Lower lobe of right lung (tissue), 2 donors: ENCODE data around the gene TFPI. TPM values are rescaled to one million over a fixed set of nuclear protein-coding genes. Genes with fewer than 3 reads are reported as not detected.

Source experiments
- ATAC-seq, 2 donors: fragments of 200-7000 bp; cut with Tn5 transposase; one replicate each; pipeline ENCODE4 v1.9.1; 2020 to 2022; ENCODE audit warnings: mild to moderate bottlenecking in 2 of 2, moderate library complexity in 2 of 2
- DNase-seq: peaks from one replicate; pipeline ENCODE4 v3.0.0-alpha.2; 2020
- H3K27ac ChIP-seq: fragments of 200-600 bp; one replicate; pipeline ENCODE4 v1.8.0; 2022
- H3K27me3 ChIP-seq: fragments of 200-600 bp; one replicate; pipeline ENCODE4 v1.8.0; 2022; ENCODE audit warnings: low read depth
- H3K36me3 ChIP-seq: fragments of 200-600 bp; one replicate; pipeline ENCODE4 v1.8.0; 2022; ENCODE audit warnings: mild to moderate bottlenecking
- H3K4me1 ChIP-seq: fragments of 200-600 bp; one replicate; pipeline ENCODE4 v1.8.0; 2022
- H3K4me3 ChIP-seq: fragments of 200-600 bp; one replicate; pipeline ENCODE4 v1.8.0; 2022; ENCODE audit warnings: mild to moderate bottlenecking
- H3K9me3 ChIP-seq: fragments of 200-600 bp; one replicate; pipeline ENCODE4 v1.8.0; 2022
- intact Hi-C: fragments of 100-400 bp; cut with DNase I; formaldehyde crosslinking; loops from one replicate; pipeline ENCODE4 v1.11.0; 2022
- total RNA-seq: library from RNA; stranded (reverse); fragmentation: NEBNext Ultra II Directional; extraction: Animal tissue kit (Norgen Biotek cat#: 25700); gene quantifications from one replicate; pipeline ENCODE4 v1.2.1, GENCODE V29; 2021
- TF ChIP-seq, protein P1 (sequence below): fragments of 200-600 bp; IDR thresholded peaks from one replicate; pipeline ENCODE4 v1.8.0; 2022; ENCODE audit warnings: antibody characterized with exemption, mild to moderate bottlenecking
- donor health status: DM: no; HTN: yes; CAD: no; lungs with severe emphysema.

Gene TFPI
- total RNA-seq, 1 donor from 2014 or later, result 311 TPM

DNA sequence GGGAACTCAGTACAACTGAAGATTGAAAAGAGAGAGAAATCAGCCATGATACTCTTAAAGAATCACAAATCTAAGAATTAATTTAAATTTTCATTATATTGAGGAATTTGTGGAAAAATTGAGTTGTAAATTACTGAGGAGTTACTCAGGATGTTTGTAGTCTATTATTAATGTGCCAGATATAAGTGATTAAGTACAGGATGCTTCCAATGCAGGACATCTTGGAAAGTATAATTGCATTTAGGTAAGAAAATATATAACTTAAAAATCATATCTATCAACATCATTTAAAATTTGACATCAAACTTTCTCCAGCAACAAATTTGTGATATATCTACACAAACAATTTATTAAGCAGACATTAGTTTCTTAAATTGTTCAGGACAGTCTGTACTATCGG is 107.5 kb downstream of the TFPI start:
- Histone ChIP-seq H3K4me1 (no peaks in the 10 kb centered on the region), H3K9me3 (no peaks in the 10 kb centered on the region), H3K27me3 (no peaks in the 10 kb centered on the region), H3K36me3 (no peaks in the 10 kb centered on the region), H3K4me3 (peak overlapping the region; percentile 51), H3K27ac (peak overlapping the region; percentile 56)
- DNase-seq (no peak), ATAC-seq (no peak)
- intact Hi-C loops, result no loop called here
- TF ChIP-seq, protein P1, sequence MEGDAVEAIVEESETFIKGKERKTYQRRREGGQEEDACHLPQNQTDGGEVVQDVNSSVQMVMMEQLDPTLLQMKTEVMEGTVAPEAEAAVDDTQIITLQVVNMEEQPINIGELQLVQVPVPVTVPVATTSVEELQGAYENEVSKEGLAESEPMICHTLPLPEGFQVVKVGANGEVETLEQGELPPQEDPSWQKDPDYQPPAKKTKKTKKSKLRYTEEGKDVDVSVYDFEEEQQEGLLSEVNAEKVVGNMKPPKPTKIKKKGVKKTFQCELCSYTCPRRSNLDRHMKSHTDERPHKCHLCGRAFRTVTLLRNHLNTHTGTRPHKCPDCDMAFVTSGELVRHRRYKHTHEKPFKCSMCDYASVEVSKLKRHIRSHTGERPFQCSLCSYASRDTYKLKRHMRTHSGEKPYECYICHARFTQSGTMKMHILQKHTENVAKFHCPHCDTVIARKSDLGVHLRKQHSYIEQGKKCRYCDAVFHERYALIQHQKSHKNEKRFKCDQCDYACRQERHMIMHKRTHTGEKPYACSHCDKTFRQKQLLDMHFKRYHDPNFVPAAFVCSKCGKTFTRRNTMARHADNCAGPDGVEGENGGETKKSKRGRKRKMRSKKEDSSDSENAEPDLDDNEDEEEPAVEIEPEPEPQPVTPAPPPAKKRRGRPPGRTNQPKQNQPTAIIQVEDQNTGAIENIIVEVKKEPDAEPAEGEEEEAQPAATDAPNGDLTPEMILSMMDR, result no peak

DNA sequence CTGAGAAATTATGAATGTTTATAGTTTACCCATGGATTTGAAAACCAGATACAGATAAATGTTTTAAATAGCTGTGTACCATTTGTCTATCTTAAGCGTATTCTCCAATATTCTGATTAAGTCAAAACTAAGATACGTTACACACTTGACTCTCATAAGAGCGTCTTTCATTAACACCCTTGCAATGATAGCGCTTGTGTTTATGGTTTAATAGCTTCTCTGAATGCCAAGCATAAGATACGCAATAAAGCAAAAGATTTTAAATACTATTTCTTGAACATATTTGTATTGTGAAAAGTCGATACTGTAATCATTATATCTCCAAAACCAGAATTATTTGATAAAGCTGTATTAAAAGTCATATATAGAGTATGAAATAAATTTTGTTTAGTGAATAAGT is 109.2 kb downstream of the TFPI start:
- intact Hi-C loops, result no loop called here
- no peaks in the 10 kb centered on the region for H3K27me3 ChIP-seq
- H3K9me3 ChIP-seq, result no peaks in the 10 kb centered on the region
- no peaks in the 10 kb centered on the region for H3K36me3 ChIP-seq
- DNase-seq (no peak), ATAC-seq (no peak)
- TF ChIP-seq, protein P1, result no peak
- no peaks in the 10 kb centered on the region for H3K4me1 ChIP-seq
- H3K4me3 ChIP-seq, result peak overlapping the region; percentile 51
- H3K27ac ChIP-seq, result peak overlapping the region; percentile 56

- Histone ChIP-seq H3K27ac (no peak overlapping the region), H3K4me3 (peak overlapping the region; percentile 51), H3K4me1 (no peaks in the 10 kb centered on the region), H3K27me3 (no peaks in the 10 kb centered on the region), H3K36me3 (no peaks in the 10 kb centered on the region), H3K9me3 (no peaks in the 10 kb centered on the region)
- TF ChIP-seq, protein P1, result no peak
- no peak for ATAC-seq
- no peak for DNase-seq
- intact Hi-C loops, result no loop called here
These were observed 111.5 kb downstream of the TFPI start for GRCh38 chr2:187442778-187443177.

DNA sequence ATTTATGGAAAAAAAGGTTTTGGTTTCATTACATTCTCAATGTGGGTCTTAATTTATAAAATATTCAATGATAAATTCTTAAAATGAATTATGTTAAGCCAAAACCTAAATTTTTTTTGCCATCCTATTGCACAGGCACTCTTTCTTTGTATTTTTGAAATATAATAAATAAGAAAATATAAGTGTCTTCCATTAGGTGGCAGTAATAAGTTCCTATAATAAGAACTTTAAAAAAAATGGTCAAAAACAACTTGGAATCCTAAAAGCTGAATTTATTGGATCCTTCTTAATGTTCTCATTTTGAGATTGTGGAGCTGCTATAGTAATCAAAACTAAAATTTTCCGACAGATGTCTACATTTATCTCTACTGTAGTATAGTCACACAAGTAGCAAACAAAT is 111.9 kb downstream of the TFPI start:
- H3K4me3 ChIP-seq, result peak overlapping the region; percentile 51
- no peaks in the 10 kb centered on the region for H3K27me3 ChIP-seq
- ATAC-seq (no peak), DNase-seq (no peak)
- intact Hi-C loops, result no loop called here
- no peaks in the 10 kb centered on the region for H3K9me3 ChIP-seq
- TF ChIP-seq, protein P1, result no peak
- no peak overlapping the region for H3K27ac ChIP-seq
- no peaks in the 10 kb centered on the region for H3K4me1 ChIP-seq
- H3K36me3 ChIP-seq, result no peaks in the 10 kb centered on the region

DNA sequence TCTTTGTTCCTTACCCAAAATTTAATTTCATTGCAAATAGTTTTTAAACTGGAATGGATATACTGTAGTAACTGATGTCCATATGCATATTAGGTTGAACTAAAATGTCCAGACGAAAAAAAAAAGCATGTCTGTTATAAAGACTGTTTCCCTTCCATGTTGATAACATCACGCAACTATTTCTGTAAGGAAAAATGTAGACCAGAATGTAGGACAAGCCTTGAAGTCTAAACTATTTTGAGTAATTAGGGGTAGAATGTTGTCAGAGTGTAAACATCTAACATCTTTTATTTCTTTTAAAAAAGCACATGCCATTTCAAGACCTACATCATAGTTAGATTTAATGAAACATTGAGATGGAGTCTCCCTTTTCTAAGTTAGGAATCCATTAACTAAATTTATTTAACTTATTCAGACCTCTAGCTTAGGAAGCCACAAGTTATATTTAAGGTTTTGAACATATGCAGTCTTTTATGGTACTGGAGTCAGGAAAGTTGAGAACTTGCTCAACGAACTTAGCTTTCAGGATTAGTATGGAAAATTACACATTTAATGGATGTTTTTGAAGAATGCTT is 114.0 kb downstream of the TFPI start:
- ATAC-seq (no peak), DNase-seq (no peak)
- Histone ChIP-seq H3K27ac (no peak overlapping the region), H3K27me3 (no peaks in the 10 kb centered on the region), H3K4me3 (no peak overlapping the region), H3K36me3 (no peaks in the 10 kb centered on the region), H3K4me1 (no peaks in the 10 kb centered on the region), H3K9me3 (no peaks in the 10 kb centered on the region)
- TF ChIP-seq, protein P1, result no peak
- intact Hi-C loops, result no loop called here

DNA sequence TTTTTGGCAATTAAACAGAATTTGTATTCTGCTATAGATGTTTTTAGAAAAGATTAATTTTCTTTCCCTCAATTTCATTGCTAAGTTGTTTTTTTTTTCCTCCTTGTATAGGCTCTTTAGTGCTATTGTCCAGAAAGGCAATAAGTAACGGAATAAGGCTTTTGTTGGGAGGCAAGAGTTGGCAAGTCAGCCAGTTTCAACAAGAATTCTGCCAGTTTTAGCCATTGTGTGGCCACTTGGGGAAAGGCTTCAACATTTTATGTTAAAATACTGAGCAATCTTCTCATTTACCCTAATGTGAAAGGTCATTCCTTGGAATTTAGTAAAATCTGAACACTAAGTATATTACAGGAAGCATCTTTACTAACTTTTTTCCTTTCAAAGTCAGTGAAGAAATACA is 115.8 kb downstream of the TFPI start:
- no peak for ATAC-seq
- peaks cover 5% of the 10 kb centered on the region for H3K4me1 ChIP-seq
- DNase-seq, result no peak
- TF ChIP-seq, protein P1, result no peak
- H3K27ac ChIP-seq, result no peak overlapping the region
- H3K9me3 ChIP-seq, result no peaks in the 10 kb centered on the region
- H3K27me3 ChIP-seq, result no peaks in the 10 kb centered on the region
- intact Hi-C loops, result no loop called here
- no peak overlapping the region for H3K4me3 ChIP-seq
- no peaks in the 10 kb centered on the region for H3K36me3 ChIP-seq
